ENCODE results near the gene CTNNBL1.
"Not testable (repeated sequence)": the region's sequence is repeated elsewhere in the genome, so short reads cannot be mapped to it uniquely, and the experiment has no call there.

CTNNBL1 gene

GRCh38 chr20:37706298-37706697, 12.5 kb downstream of the CTNNBL1 start:
- DNase-seq (ENCODE audit: low read depth, low spot score): no peak

- DNase-seq (ENCODE audit: low read depth, low spot score): peak; percentile 20
Observed at GRCh38 chr20:37711001-37711400, 17.2 kb downstream of the CTNNBL1 start.

DNA sequence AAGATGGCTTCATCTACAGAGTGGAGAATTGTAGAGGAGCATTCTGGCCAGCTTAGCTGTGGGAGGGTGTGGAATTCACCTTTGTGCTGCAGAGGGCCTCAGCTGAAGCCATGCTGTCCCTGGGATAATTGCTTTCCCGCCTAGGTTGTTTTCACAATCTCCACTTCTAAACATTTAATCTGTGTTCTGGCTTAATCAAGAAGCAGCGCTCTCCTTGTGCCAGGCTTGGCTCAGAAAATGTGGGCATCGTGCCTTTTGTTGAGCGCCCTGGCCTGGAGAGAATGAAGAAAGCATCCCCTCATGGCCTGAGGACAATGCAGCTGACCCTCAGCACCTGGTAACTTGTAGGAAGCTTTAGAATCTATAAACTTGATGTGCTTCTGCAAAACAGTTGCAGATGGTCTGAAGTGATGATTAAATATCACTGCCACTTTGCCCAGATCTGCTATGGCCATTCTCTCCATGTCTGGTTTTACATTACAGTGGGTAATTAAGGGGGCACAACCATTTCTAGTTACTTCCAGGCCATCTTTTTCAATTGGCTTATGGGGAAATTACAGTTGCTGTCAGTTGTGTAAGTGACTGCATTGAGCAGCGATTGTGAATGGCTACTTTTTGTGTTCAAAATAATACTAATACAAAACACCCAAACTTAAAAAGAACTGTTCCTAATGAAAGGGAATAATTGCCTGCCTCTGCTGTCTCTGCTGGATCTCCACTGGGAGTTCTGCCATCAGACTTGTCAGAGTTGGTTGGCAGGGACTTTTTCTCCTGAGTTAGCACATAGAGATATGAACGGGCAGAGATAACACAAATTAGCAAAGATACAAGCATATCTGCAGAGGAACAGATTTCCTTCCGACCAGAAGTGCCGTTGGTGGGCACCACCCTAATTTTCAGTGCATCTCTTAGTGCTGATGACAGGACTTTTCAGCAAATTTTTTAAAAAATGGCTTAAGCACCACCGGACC, 18.4 kb downstream of the CTNNBL1 start:
- no peak for DNase-seq (ENCODE audit: low read depth, low spot score)

DNA sequence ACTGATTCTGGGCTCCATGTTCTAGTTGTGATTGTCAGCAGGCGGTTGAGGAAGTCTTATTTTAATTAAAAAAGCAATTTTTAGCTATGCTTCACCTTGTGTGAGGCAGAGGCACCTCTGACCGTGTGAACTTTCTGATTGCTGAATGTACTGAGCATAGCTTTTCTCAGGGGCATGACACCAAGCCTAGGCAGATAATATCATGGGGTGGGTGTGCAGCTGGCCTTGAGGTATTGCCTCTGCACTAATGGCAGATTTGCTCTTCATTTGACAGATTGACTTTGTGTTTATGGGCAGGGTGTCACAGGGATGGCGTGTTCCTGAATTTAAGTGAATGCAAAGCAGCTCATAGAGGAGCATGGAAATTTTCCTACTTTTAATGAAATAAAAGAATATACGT, 19.6 kb downstream of the CTNNBL1 start:
- no peak for DNase-seq (ENCODE audit: low read depth, low spot score)

- DNase-seq (ENCODE audit: low read depth, low spot score): no peak
Observed at GRCh38 chr20:37714978-37715672, 21.3 kb downstream of the CTNNBL1 start.

GRCh38 chr20:37721751-37722150, 27.9 kb downstream of the CTNNBL1 start:
- DNase-seq (ENCODE audit: low read depth, low spot score): no peak

- not testable (repeated sequence) for DNase-seq (ENCODE audit: low read depth, low spot score)
Observed at GRCh38 chr20:37722312-37722711, 28.5 kb downstream of the CTNNBL1 start.

DNA sequence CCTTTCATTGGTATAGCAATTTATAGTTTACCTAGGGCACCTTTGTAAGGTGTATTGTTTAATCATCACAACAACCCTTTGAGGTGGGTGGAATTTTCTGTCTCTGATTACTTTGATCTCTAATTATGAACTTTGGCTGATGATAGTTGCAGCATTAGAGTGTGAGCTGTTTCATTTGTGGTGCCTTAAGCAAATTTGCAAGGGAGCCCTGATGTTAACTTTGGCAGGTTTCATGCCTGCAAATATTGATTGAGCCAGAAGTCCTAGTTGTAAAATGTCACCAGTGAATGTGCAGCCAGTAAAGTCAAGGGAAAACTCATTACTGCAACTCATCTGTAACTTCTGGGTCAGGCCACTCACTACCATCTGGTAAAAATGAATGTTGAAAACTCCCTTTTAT, 29.8 kb downstream of the CTNNBL1 start:
- no peak for DNase-seq (ENCODE audit: low read depth, low spot score)

DNA sequence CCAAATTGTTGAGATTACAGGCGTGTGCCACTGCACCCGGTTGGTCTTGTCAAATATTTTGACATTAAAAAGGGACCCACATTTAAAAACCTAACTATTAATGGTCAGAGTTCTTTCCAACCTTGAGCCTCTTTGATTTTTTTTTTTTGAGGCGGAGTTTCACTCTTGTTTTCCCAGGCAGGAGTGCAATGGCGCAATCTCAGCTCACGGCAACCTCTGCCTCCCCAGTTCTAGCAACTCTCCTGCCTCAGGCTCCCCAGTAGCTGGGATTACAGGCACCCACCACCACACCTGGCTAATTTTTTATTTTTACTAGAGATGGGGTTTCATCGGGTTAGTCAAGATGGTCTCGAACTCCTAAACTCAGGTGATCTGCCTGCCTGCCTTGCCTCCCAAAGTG, 31.3 kb downstream of the CTNNBL1 start:
- DNase-seq (ENCODE audit: low read depth, low spot score): no peak

DNA sequence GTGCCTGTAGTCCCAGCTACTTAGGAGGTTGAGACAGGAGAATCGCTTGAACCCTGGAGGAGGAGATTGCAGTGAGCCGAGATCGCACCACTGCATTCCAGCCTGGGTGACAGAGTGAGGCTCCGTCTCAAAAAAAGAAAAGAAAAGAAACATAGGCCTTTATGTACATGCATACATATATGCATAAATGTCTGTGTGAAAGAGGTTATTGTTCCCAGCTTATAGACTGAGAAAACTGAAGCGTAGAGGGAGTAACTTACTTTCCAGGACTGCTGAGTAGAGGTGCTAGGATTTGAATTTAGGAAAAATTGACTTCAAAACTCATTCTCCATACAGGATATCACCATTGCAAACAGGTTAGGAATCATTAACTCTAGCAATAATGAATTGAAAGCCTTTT, 32.0 kb downstream of the CTNNBL1 start:
- no peak for DNase-seq (ENCODE audit: low read depth, low spot score)

DNA sequence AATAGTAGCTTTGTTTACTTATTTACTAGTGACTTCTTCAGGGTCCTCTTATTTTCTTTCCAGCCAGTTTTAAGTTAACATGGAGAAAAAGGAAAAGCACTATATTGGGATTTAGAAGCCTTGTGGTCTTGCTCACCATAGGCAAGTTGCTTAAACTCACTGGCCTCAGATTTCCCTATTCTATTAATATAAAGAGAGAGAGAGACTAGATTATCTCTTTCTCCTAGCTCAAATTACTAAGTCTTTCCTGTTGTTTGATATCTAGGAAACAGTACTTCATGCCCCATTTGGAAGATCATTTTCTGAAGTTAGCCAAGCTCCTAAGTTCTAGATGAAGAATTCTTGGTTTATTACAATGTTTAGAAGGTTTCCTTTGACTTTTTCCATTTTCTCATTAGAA, 32.5 kb downstream of the CTNNBL1 start:
- DNase-seq (ENCODE audit: low read depth, low spot score): no peak

DNA sequence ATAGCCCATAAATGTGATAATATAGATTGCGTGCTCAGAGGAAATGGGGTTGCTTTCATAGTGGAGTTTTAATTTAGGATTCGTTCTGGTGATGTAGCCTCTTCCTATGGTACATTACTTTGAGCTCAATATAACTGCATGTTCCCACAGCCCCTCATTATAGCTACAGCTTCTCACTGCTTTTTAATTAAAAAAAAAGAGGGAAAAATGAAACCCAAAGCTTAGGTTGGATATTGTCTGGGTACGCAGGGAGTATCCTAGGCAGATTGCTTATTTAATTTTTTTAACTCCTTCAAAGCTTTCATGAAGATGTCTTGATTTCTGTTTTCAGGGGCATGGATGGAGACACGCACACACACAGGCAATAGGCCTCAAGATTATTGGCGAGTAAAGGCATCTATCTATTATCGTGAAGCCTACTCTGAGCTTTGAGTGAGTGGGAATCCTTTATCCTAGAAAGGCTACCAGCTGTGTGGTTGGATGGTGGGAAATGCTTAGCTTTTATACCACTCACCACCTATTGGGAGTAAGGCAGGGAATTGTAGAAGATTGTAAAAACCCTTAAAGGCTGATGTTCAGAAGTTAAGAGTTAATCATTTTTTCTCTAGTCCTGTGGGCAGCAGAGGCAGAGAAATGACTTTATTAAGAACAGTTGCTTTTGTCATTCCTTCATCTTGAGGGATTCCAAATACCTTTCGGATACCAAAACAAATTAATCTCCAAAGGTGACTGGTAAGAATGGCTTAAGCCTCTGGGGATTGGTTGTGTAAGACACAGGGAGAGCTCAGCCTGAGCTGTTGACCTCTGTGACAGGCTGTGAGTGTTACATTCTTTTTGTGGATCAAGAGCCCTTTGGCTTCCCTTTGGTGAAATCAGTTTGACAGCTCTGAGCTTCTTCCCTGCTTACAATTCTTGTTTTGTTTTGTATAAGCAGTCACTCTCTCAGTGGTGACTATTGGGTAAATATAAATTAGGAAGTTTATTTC, 33.4 kb downstream of the CTNNBL1 start:
- peak; percentile 45 for DNase-seq (ENCODE audit: low read depth, low spot score)

- DNase-seq (ENCODE audit: low read depth, low spot score): no peak
Observed at GRCh38 chr20:37727957-37728634, 34.3 kb downstream of the CTNNBL1 start.

DNA sequence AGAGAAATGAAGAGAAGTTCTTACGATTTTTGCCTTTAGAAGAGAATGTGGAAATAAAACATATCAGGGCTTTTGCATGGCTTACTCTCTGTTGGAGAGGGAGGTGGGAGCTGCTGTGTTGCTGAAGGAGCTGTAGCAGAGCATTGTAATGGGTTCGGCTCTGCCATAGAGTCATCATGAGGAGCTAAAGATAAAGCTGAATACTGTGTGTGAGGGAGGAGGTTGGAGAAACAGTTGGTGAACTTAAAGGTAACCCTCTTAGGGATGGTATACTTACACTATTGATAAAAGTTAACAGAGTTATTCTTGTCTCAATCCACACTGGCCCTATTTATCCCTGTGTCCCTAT, 34.8 kb downstream of the CTNNBL1 start:
- no peak for DNase-seq (ENCODE audit: low read depth, low spot score)

GRCh38 chr20:37729452-37729851, 35.6 kb downstream of the CTNNBL1 start:
- no peak for DNase-seq (ENCODE audit: low read depth, low spot score)

GRCh38 chr20:37729909-37730308, 36.1 kb downstream of the CTNNBL1 start:
- no peak for DNase-seq (ENCODE audit: low read depth, low spot score)

DNA sequence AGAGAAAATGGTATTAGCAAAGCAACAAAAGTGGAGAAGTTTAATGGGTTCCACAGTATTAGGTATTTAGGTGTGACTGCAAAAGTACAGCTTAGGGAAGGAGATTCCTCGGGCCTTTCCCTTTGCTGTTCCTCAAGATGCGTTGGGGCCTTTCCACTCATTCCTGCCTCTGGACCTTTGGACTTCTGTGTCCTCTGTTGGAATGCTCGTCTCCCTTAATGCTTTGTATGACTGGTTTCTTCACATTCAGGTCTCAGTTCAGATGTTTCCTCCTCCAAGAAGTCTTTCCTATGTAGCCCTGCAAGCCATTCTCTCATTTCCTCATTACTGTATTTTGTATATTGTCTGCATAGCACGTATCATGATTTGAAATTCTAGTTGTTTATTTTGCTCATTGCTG, 39.6 kb downstream of the CTNNBL1 start:
- no peak for DNase-seq (ENCODE audit: low read depth, low spot score)

DNA sequence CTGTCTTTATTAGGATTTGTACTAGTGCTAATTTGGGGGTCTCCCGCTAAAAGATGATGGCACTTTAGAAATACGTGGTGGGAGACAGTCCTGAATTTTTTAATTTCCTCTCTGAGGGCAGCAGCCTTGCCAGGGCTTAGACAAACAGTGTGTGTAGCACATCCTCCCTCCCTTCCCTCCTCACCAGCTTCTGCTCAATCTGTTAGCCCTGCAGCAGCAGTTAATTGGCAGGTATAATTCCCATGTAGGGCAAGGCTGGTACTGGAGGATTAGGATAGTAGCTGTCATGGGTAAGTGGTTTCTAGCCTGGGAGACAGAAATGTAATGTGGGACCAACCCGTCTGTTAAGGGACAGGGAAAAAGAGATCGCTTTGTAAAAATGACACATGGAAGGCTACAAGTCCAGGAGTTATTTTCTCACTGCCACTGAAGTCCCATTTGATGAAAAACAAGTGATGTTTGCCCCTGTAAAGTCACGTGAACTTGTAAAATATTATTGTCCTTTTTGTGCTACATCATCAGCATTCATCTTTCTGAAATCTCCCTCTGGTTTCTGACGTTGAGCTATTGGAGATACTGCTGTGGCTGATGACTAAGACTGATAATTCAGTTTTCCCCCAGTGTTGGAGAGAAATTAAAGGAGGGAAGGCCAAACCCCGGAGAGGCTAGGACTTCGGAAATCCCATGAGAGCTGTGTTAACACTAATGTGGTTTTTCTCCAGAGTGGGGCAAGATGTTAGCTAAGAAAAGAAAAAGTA, 40.6 kb downstream of the CTNNBL1 start:
- no peak for DNase-seq (ENCODE audit: low read depth, low spot score)

GRCh38 chr20:37735541-37735940, 41.7 kb downstream of the CTNNBL1 start:
- DNase-seq (ENCODE audit: low read depth, low spot score): no peak

- no peak for DNase-seq (ENCODE audit: low read depth, low spot score)
Observed at GRCh38 chr20:37736132-37736531, 42.3 kb downstream of the CTNNBL1 start.
